ENCODE data around the gene RSRP1. TPM values are rescaled to one million over a fixed set of nuclear protein-coding genes. Genes with fewer than 3 reads are reported as not detected.

Gene RSRP1
- total RNA-seq, 1 experiment from 2014 or later = 19.9 TPM

- peak; percentile 89 for DNase-seq (ENCODE audit: low read depth)
- in situ Hi-C loops (cut with HindIII; ENCODE audit: low pct_unique_long_range_greater_than_20kb, low sequenced_read_pairs) = no loop called here
Observed at GRCh38 chr1:25232866-25233784, 14.1 kb downstream of the RSRP1 start.

- in situ Hi-C loops (cut with HindIII; ENCODE audit: low pct_unique_long_range_greater_than_20kb, low sequenced_read_pairs) = no loop called here
Observed at GRCh38 chr1:25232027-25232865, 15.0 kb downstream of the RSRP1 start, which contains the start of gene SYF2. Gene SYF2 (minus strand): TSS chr1:25232502. CDS start chr1:25232467, 35 bp downstream.

GRCh38 chr1:25223471-25223870 lies 23.8 kb downstream of the RSRP1 start:
- in situ Hi-C loops (cut with HindIII; ENCODE audit: low pct_unique_long_range_greater_than_20kb, low sequenced_read_pairs) = no loop called here
- no peak for DNase-seq (ENCODE audit: low read depth)

More at GRCh38 chr1:25232027-25232865, 15.0 kb downstream of the RSRP1 start, which contains the start of gene SYF2:
- DNase-seq (ENCODE audit: low read depth) = peak; percentile 89

- in situ Hi-C loops (cut with HindIII; ENCODE audit: low pct_unique_long_range_greater_than_20kb, low sequenced_read_pairs) = no loop called here
- DNase-seq (ENCODE audit: low read depth) = no peak
Observed at GRCh38 chr1:25222606-25223005, 24.6 kb downstream of the RSRP1 start.

- in situ Hi-C loops (cut with HindIII; ENCODE audit: low pct_unique_long_range_greater_than_20kb, low sequenced_read_pairs) = no loop called here
- DNase-seq (ENCODE audit: low read depth) = no peak
Observed at GRCh38 chr1:25220666-25221065, 26.6 kb downstream of the RSRP1 start.

GRCh38 chr1:25219661-25220251 lies 27.5 kb downstream of the RSRP1 start:
- DNase-seq (ENCODE audit: low read depth) = no peak
- in situ Hi-C loops (cut with HindIII; ENCODE audit: low pct_unique_long_range_greater_than_20kb, low sequenced_read_pairs) = no loop called here

GRCh38 chr1:25217598-25218232 lies 29.5 kb downstream of the RSRP1 start:
- DNase-seq (ENCODE audit: low read depth) = no peak
- in situ Hi-C loops (cut with HindIII; ENCODE audit: low pct_unique_long_range_greater_than_20kb, low sequenced_read_pairs) = no loop called here

- no peak for DNase-seq (ENCODE audit: low read depth)
- in situ Hi-C loops (cut with HindIII; ENCODE audit: low pct_unique_long_range_greater_than_20kb, low sequenced_read_pairs) = no loop called here
Observed at GRCh38 chr1:25217015-25217414, 30.2 kb downstream of the RSRP1 start.

GRCh38 chr1:25216123-25216522 lies 31.1 kb downstream of the RSRP1 start:
- in situ Hi-C loops (cut with HindIII; ENCODE audit: low pct_unique_long_range_greater_than_20kb, low sequenced_read_pairs) = no loop called here

GRCh38 chr1:25212725-25213124 lies 34.5 kb downstream of the RSRP1 start:
- DNase-seq (ENCODE audit: low read depth) = no peak
- in situ Hi-C loops (cut with HindIII; ENCODE audit: low pct_unique_long_range_greater_than_20kb, low sequenced_read_pairs) = no loop called here

More at GRCh38 chr1:25216123-25216522, 31.1 kb downstream of the RSRP1 start:
- DNase-seq (ENCODE audit: low read depth) = no peak

GRCh38 chr1:25210728-25211127 lies 36.5 kb downstream of the RSRP1 start:
- no peak for DNase-seq (ENCODE audit: low read depth)
- in situ Hi-C loops (cut with HindIII; ENCODE audit: low pct_unique_long_range_greater_than_20kb, low sequenced_read_pairs) = no loop called here

GRCh38 chr1:25209516-25209915 lies 37.7 kb downstream of the RSRP1 start:
- in situ Hi-C loops (cut with HindIII; ENCODE audit: low pct_unique_long_range_greater_than_20kb, low sequenced_read_pairs) = no loop called here
- DNase-seq (ENCODE audit: low read depth) = no peak

- no peak for DNase-seq (ENCODE audit: low read depth)
- in situ Hi-C loops (cut with HindIII; ENCODE audit: low pct_unique_long_range_greater_than_20kb, low sequenced_read_pairs) = no loop called here
Observed at GRCh38 chr1:25208561-25209222, 38.6 kb downstream of the RSRP1 start.

GRCh38 chr1:25208092-25208491 lies 39.2 kb downstream of the RSRP1 start:
- no peak for DNase-seq (ENCODE audit: low read depth)
- in situ Hi-C loops (cut with HindIII; ENCODE audit: low pct_unique_long_range_greater_than_20kb, low sequenced_read_pairs) = no loop called here

GRCh38 chr1:25206201-25206600 lies 41.1 kb downstream of the RSRP1 start:
- in situ Hi-C loops (cut with HindIII; ENCODE audit: low pct_unique_long_range_greater_than_20kb, low sequenced_read_pairs) = no loop called here
- DNase-seq (ENCODE audit: low read depth) = no peak

- in situ Hi-C loops (cut with HindIII; ENCODE audit: low pct_unique_long_range_greater_than_20kb, low sequenced_read_pairs) = no loop called here
- DNase-seq (ENCODE audit: low read depth) = no peak
Observed at GRCh38 chr1:25205786-25206185, 41.5 kb downstream of the RSRP1 start.

GRCh38 chr1:25204797-25205480 lies 42.3 kb downstream of the RSRP1 start:
- in situ Hi-C loops (cut with HindIII; ENCODE audit: low pct_unique_long_range_greater_than_20kb, low sequenced_read_pairs) = no loop called here
- DNase-seq (ENCODE audit: low read depth) = peak; percentile 16
